Dermis microvascular lymphatic vessel endothelial cell (primary cell): ENCODE data around the gene LILRB3. TPM values are rescaled to one million over a fixed set of nuclear protein-coding genes. Genes with fewer than 3 reads are reported as not detected.
A peak's percentile ranks its signal among the peaks of the same experiment; 100 is the strongest.
"Not testable (repeated sequence)": the region's sequence is repeated elsewhere in the genome, so short reads cannot be mapped to it uniquely, and the experiment has no call there.

Source experiments
- DNase-seq, 2 donors: peaks; one replicate each; pipeline versions ENCODE4 v3.0.0 to v3.0.0-alpha.2; 2010; ENCODE audit warnings: low read depth in 2 of 2
- total RNA-seq: library from RNA; depleted of rRNA; stranded (reverse); fragments of >200 nt; gene quantifications from 2 replicates; pipeline ENCODE4 v1.2.1, GENCODE V29; 2014

Gene LILRB3
- total RNA-seq, 1 donor from 2014 or later = not detected

DNA sequence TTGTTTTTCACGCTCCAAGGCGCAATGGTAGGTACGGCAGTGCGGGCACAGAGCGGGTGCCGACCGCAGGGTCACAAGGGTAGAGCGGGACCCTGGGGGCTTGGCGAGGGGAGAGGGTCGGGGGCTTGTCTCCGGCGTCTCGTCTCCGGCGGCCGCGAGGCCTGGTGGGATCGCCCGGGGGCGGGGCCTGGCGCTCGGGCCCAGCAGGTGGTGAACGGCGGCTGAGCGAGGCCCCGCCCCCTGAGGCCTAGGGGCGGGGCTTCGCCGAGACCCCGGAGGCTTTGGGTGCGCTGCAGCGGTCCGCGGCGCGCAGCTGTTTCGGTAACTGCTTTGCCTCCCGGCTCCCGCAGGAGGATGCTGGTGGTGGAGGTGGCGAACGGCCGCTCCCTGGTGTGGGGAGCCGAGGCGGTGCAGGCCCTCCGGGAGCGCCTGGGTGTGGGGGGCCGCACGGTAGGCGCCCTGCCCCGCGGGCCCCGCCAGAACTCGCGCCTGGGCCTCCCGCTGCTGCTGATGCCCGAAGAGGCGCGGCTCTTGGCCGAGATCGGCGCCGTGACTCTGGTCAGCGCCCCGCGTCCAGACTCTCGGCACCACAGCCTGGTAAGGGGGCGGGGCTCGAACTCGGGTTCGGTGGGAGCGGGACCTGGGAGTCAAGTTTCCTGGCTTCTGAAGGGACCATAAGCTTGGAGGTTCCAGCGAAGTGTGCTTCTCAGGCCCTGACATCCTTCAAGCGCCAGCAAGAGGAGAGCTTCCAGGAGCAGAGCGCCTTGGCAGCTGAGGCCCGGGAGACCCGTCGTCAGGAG, 31.6 kb downstream of the LILRB3 start, which contains the start of gene TSEN34:
Gene TSEN34 (plus strand): TSS at position 298 of the 800 bp plus-strand sequence. CDS start 57 bp downstream, at position 355.
- DNase-seq = peak; percentile 52 to 86

DNA sequence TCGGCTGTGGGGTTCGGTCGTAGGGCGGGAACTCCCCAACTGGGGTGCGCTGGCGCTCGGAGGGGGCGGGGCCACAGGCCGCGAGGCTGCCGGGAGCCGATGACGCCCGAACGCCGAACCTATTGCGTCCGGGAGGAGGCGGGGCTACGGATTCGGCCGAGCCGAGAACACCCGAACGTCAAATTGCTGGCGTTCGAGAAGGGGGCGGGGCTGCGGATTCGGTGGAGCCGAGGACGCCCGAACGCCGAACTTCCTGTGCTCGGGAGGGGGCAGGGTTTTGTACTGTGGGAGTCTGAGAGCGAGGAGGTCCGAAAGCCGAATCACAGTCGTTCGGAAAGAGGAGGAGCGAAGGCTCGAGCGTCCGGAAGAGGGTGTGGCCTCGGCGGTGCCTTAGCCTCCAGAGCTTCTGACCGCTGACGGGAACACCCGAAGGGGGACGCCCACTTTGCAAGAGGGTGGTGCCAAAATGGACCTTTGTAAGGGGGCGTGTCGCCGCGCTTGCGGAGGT, 32.2 kb downstream of the LILRB3 start:
- DNase-seq = peak; percentile 99 to 100

DNA sequence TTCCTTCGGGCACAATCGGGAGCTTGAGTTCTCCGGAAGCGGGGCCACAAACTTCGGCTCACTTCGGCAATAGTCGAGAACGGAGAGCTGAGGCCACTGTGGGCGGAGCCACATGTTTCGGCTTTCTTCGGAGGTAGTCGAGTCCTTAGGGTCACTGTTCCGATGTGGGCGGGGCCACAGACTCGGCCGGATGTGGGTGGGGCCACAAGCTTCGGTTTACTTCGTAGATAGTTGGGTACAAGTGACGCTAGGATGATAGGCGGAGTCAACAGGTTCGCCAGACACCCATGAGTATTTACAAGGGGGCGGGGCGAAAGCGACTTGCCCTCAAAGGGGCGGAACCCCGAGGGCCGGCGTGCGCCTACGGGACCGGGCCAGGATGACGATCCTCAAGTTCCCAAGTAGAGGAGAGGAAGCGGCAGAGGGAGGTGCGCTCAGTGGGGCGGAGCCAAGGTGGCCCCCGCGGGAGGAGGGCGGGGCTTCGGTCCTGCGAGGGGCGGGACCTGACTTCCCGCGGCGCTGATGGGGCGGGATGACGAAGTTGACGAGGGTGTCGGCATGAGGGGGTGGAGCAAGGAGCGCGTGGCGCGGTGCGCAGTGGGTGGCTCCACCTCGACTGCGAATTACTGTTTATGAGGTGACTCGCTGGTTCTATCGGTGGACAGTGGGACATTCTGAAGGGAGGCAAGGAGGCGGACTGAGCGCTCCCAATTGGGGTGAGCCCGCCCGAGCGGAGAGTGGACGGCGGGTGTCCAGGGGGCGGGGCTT, 32.9 kb downstream of the LILRB3 start:
- DNase-seq = peak; percentile 100

DNA sequence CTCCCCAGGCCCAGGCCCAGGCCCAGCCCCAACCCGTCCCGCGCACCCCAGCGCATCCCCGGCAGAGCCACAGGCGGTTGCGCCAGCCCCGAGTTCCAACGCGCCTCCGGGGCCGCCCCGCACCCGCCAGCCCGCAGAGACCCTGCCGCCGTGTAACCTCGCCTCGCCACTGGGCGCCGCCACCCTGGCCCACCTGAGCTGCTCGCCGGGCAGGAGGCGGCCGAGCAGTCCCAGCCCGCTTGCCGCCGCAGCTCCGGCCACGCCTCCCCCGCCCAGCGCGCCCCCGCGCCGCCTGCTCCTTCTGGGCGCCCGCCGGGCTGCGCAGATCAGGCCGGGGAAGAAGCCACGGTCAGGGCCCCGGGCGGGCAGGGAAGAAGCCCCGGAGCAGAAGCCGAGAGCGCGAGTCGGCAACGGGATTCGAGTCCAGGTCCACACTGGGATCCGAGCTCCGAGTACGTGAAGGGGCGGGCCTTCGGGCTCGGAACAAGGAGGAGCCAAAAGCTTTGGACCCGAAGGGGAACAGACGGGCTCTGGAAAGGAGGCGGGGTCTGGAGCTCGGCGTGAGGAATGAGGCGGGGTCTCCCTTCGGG, 33.6 kb downstream of the LILRB3 start, which contains the start of gene MBOAT7:
Gene MBOAT7 (minus strand): TSS at position 436 of the 590 bp plus-strand sequence. CDS start 1,072 bp downstream, outside the sequence.
- DNase-seq = no peak

DNA sequence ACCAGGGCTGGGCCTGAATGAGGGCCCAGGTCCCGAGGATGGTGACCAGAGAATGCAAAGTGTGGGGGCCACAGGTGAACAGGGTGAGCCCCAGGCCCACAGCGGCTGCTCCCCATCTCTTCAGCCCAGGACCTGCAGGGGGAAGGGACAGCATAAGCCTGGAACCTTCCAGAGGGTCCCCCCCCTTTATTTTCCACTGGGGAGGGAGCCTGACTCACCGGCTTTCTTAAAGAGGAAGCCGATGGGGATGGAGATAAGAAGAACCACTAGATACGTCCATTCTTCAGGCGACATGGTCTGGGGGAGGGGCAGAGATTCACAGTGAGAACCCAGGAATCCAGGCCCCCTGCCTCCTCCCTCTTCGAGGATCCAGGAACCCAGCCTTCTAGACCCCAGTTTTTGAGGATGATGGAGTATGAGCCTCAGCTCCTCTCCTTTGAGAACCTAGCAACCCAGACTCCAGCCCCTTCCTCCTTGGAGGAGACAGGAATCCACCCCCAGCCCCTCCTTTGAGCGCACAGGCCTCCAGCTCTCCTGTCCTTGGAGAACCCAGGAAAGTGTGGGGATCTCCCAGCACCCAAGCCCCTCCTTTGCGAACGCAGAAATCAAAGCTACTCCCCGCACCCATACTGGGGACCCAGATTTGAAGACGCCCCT, 34.5 kb downstream of the LILRB3 start:
- peak in 1 of 2 donors; percentile 87 for DNase-seq

DNA sequence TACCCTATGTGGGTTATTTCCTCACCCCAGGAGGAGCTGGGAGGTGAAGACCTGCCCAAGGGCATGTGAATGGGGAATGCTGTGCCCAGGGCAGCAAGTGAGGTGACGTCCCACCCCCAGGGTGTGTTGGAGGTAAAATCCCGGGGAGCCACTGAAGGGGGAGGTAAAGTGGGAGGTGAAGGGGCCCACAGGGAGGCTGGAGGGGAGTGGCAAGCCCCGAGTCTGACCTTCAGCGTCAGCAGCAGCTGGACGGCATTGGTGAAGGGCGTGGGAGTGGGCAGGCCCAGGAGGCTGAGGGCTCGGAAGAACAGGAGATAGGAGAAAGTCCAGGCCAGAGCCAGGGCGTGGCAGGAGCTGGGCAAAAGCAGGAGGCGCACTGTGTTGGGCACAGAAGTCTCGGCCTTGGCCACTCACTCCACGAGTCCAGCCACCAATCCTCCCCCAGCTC, 35.8 kb downstream of the LILRB3 start:
- no peak for DNase-seq

DNA sequence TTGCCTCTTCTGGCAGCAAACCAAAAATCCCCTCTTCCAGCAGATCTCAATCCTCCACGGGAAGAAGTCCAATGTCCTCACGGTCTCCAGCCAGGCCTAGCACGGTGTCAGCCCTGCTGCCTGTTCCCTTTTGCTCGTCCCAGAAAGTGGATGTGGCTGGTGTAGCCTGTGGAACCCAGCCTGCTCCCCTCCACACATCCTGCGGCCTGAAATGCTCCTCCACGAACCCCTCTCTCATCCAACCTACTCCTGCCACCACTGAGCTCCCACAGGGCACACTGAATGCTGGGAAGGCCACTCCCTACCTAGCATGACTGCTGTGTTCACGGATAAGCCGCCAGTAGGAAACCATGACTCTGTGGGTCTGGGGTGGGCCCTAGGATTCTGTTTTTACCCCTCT, 36.5 kb downstream of the LILRB3 start:
- no peak for DNase-seq

DNA sequence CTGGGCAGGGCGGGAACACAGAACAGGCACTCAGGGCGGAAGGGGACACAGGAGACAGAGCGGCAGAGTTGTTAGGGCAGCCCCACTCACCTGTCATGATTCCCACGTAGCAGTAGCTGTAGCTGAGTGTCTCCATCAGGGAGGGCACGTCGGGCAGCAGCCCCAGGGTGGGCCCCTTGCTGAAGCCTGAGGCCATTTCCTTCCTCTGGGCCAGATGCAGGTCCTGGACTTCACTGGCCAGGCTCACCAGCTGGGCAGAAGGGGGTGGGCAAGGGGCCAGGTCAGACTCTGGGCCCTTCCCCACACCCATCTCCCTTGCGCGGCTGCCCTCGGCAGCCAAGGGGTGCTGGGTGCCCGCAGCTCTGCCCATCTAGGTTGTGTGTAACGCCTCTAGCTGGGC, 39.4 kb downstream of the LILRB3 start:
- peak in 1 of 2 donors; percentile 19 for DNase-seq

DNA sequence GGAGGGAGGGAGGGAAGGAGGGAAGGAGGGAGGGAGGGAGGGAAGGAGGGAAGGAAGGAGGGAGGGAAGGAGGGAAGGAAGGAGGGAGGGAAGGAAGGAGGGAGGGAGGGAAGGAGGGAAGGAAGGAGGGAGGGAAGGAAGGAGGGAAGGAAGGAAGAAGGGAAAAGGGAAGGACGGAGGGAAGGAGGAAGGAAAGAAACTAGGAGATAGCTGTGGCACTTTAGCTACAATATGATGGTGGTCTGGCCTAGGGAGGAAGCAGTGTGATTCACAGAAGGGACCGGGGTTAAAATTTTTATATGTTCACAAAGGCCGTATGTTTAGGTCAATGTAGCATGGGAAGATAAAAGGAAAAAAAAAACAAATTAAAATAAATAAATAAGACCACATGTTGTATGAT, 40.9 kb downstream of the LILRB3 start:
- not testable (repeated sequence) for DNase-seq

DNA sequence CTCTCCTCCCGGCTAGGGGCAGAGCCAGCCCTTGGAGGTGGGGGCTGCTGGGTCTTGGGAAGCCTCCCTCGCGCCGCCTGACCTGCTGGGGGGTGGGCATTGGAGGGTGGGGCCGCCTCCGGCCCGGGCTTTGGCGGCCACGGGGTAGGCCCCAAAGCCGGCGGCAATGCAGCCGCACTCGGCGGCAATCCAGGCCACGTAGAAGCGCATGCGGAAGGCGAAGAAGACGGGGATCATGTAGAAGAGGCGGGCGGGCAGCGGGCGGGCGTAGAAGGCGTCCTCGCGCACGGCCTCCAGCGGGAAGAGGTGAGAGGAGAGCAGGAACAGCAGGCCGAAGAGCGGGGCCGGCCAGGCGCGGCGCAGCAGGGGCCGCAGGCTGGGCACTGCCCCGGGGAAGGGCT, 42.1 kb downstream of the LILRB3 start:
- DNase-seq = no peak

DNA sequence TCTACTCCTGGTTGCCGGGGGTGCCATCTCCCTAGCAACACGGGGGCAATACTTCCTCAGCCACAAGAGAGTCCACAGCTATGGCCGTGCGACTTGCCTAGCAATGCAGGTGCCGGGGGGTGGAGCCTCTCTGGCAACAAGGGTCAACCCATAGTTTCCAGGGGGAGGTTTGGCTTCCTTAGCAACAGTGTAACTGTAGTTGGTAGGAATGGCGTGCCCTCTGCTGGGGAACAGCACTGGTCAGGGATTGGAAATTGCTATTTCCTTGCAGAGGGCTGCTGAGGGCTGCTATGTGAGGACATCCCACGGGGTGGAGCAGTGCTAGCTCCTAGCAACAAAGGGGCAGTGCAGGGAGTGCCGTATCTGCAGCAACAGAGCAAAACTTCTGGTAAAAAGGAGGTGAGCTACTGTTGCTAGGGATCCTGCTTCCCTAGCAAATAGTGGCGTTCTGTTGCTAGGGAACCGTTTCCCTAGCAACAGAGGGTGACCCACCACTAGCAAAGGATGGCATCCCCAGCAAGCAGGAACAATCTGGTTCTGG, 42.8 kb downstream of the LILRB3 start:
- peak; percentile 85 to 86 for DNase-seq

DNA sequence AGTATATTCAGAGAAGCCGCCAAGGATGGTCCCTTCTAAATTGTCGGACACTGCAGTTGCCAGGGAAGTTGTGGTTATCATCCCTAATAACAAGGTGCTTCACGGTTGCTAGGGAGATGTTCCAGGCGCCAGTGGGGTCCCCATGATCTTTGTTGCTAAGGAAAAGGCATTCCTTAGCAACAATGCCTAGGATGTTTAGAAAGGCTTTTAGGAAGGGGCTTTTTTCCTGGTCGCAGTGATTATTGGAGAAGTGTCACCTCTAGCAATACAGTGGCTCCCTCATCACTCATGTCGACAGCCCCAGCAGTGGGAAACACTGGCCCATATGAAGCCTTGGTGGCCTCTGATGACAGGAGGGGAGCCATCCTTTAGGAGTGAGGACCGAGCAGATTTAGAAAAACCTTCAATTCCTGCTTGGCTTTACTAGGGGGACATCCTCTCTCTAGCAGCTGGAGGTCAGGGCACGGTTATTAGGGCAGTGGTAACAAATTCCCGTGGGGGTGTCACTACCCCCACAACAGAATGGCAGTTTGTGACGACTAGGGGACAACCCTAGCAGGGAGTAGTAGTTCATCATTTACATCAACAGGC, 43.5 kb downstream of the LILRB3 start:
- DNase-seq = no peak

DNA sequence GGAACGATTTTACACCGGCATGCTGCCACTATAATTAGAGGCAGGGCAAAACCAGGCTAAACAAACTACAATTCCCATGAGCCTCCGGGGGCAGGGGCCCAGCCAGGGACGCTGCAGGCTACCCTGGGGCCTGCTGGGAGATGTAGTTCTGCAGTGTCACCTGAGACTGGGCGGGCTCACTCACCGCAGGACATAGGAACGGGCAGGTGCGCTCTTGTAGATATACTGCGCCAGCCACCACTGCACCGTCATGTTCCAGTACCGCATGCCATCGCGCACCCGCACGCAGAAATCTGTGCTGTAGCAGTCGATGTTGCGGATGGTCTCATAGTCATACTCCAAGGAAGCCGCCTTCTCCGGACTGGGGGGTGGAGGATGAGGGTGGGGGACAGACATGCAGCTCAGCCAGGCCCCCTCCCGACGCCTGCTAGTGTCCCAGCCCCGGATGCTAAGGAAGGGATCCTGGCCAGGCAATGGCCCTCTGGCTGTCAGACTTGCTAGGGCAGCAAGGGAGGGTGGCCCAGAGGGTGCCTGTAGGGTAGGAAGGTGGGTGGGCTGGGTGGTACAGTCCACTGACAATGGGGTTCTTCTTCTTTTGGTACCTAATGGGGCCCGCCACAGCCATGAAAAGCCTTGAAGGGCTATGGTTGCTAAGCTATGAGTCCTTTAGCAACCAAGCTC, 44.1 kb downstream of the LILRB3 start:
- DNase-seq = no peak

DNA sequence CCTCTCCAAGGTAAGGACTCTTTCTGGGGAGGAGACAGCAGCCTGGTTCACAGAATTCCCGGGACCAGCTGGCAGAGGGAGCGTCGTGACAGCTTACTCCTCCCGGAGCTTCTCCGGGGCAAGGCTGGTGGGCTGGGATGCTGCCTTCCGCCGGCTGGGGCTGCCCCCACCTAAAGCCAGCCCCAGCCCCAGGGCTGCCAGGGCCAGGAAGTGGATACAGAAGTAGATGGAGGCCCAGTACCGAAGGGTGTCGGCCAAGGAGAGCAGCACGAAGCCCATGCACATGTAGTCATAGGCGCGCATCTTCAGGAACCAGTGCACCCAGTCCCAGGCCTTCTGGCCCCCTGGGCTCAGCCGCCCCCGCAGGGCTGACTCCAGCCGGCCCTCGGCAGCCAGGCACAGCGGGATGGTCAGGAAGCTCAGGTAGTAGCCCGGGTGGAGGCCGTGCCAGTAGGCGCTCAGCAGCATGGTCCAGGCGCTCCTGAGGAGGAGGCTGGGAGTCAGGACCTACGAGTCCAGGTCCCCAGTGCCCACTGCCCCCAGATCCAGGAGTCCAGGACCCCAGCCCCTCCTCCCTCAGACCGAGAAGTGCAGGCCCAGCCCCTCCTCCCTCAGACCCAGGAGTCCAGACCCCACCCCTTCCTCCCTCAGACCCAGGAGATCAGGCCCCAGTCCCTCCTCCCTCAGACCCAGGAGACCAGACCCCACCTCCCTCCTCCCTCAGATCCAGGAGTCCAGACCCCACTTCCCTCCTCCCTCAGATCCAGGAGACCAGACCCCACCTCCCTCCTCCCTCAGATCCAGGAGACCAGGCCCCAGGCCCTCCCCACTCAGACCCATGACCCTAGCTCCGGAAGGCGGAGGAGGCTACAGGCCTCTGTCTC, 48.6 kb downstream of the LILRB3 start:
- DNase-seq = no peak

DNA sequence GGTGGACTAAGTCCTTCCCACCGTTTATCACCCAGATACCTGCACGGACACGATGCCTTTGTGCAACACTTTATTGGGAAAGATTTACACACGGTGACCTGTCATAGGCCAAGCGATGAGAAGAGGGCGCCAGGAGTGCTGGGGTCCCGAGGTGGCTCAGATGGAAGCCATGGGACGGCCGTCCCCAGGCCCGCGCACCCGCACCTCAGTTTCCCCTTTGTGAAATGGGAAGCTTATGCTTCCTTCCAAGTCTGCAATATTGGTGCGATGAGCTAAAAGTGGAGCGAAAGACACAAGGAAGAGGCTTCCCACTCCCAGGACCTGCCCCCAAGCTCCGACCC, 49.5 kb downstream of the LILRB3 start:
- no peak for DNase-seq

DNA sequence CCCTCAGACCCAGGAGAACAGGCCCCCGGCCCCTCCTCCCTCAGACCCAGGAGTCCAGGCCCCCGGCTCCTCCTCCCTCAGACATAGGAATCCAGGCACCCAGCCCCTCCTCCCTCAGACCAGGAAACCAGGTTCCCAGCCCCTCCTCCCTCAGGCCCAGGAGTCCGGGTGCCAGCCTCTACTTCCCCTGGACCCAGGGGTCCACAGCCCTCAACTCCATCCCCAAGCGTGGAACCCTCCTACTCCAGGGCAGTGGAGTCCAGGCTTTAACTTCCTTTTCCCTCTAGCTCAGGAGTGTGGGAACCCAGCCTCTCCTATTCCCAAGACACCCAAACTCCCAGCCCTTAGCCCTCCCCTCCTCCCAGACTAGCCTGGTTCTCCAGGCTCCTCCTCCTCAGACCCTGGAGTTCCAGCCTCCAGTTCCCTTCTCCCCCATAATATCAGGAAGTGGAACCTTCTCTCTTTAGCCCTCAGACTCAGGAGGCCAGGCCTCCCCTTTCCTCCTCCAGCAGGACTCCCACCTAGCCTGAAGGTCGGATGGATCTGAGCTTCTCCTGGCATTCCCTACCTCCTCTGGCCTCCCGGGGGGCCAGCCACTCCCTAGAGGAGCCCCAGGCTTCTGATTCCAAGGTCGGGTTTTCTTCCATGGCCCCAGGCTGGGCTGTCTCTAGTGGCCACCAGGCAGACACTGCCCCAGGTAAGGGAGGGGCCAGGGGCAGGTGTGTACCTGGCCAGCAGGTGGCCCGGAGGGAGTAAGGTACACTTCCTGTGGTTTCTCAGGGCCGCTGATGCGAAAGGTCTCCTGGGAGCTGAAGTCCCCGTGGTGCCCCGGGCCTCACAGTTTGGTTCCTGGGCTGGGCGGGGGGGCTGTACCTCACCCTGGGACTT, 50.1 kb downstream of the LILRB3 start, which contains the start of gene TMC4:
Gene TMC4 (minus strand): TSS at position 690 of the 888 bp plus-strand sequence. CDS start 43 bp downstream, at position 647.
- DNase-seq = no peak

DNA sequence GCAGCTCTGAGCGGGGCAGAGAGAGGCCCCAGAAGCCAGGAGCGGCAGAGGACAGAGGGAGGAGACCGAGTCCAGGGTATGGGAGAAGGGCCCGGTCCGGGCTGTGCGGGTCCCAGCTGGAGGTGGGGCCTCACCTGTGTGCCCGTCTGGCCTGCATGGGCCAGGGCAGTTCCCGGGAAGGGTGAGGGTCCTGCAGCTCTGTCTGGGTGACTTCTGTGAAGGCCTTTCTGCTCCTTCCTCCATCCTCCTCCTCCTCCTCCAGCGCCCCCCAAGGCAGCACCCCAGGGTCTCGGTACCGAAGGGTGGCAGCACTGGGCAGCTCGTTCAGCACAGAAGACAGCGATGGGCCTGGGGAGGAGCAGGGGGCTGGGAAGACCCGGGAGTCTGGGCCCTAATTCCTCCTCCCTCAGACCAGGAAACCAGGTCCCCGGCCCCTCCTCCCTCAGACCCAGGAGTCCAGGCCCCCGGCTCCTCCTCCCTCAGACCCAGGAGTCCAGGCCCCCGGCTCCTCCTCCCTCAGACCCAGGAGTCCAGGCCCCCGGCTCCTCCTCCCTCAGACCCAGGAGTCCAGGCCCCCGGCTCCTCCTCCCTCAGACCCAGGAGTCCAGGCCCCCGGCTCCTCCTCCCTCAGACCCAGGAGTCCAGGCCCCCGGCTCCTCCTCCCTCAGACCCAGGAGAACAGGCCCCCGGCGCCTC, 50.9 kb downstream of the LILRB3 start:
- not testable (repeated sequence) for DNase-seq
